H9 (cell line): Measurements from ENCODE around the gene SLA2. TPM values are rescaled to one million over a fixed set of nuclear protein-coding genes. Genes with fewer than 3 reads are reported as not detected.

Experiments used
- DNase-seq: peaks from one replicate; pipeline ENCODE4 v3.0.0-alpha.2; 2017
- H2AFZ ChIP-seq: one replicate; pipeline ENCODE4 v1.6.1; 2013; ENCODE audit warnings: mild to moderate bottlenecking, low read length, control low read depth, moderate library complexity
- H2AK5ac ChIP-seq: 2 replicates; pipeline ENCODE4 v1.6.1; 2013; ENCODE audit warnings: low read length, control low read depth, mixed read lengths; ENCODE audit not compliant: insufficient read length
- H2BK120ac ChIP-seq: one replicate; pipeline ENCODE4 v1.6.1; 2013; ENCODE audit warnings: low read depth, mild to moderate bottlenecking, low read length, control low read depth, inconsistent platforms; ENCODE audit not compliant: poor library complexity, severe bottlenecking
- H2BK12ac ChIP-seq: 2 replicates; pipeline ENCODE4 v1.6.1; 2013; ENCODE audit warnings: low read length, control low read depth, mixed read lengths, low read depth; ENCODE audit not compliant: insufficient read length
- H2BK15ac ChIP-seq: 2 replicates; pipeline ENCODE4 v1.6.1; 2013; ENCODE audit warnings: low read depth, low read length, control low read depth
- H2BK20ac ChIP-seq: one replicate; pipeline ENCODE4 v1.6.1; 2013; ENCODE audit warnings: low read depth, mild to moderate bottlenecking, low read length, control low read depth, inconsistent platforms; ENCODE audit not compliant: poor library complexity, severe bottlenecking
- H2BK5ac ChIP-seq: 2 replicates; pipeline ENCODE4 v1.6.1; 2013; ENCODE audit warnings: low read length, control low read depth, mixed read lengths; ENCODE audit not compliant: insufficient read length
- H3K14ac ChIP-seq: 2 replicates; pipeline ENCODE4 v1.6.1; 2013; ENCODE audit warnings: low read length, control low read depth; ENCODE audit not compliant: insufficient read depth
- H3K18ac ChIP-seq: 2 replicates; pipeline ENCODE4 v1.6.1; 2013; ENCODE audit warnings: low read depth, mild to moderate bottlenecking, mixed read lengths, low read length, control low read depth; ENCODE audit not compliant: insufficient read length
- H3K23ac ChIP-seq: 2 replicates; pipeline ENCODE4 v1.6.1; 2013; ENCODE audit warnings: low read length, control low read depth, mixed read lengths, low read depth; ENCODE audit not compliant: insufficient read length
- H3K23me2 ChIP-seq: 2 replicates; pipeline ENCODE4 v1.6.1; 2013; ENCODE audit warnings: low read depth, mild to moderate bottlenecking, mixed read lengths, low read length, control low read depth; ENCODE audit not compliant: insufficient read length, poor library complexity, severe bottlenecking
- H3K27ac ChIP-seq: 2 replicates; pipeline ENCODE4 v1.5.1; 2013; ENCODE audit warnings: low read length, control low read depth, mixed read lengths, low read depth; ENCODE audit not compliant: insufficient read length
- H3K27me3 ChIP-seq: 2 replicates; pipeline ENCODE4 v1.6.1; 2013; ENCODE audit warnings: low read length, control low read depth, inconsistent platforms; ENCODE audit not compliant: insufficient read depth
- H3K4ac ChIP-seq: 2 replicates; pipeline ENCODE4 v1.6.1; 2013; ENCODE audit warnings: low read depth, mild to moderate bottlenecking, control low read depth, inconsistent platforms, low read length, moderate library complexity
- H3K4me1 ChIP-seq: 2 replicates; pipeline ENCODE4 v1.6.1; 2013; ENCODE audit warnings: low read length, control low read depth, inconsistent platforms; ENCODE audit not compliant: insufficient read depth
- H3K4me2 ChIP-seq: 2 replicates; pipeline ENCODE4 v1.6.1; 2013; ENCODE audit warnings: low read length, control low read depth, mixed read lengths; ENCODE audit not compliant: insufficient read length, insufficient read depth
- H3K56ac ChIP-seq: 2 replicates; pipeline ENCODE4 v1.6.1; 2013; ENCODE audit warnings: low read depth, mild to moderate bottlenecking, mixed read lengths, low read length, control low read depth; ENCODE audit not compliant: insufficient read length
- H3K79me1 ChIP-seq: 2 replicates; pipeline ENCODE4 v1.6.1; 2013; ENCODE audit warnings: low read depth, mild to moderate bottlenecking, moderate library complexity, low read length, control low read depth, inconsistent platforms; ENCODE audit not compliant: insufficient read depth, poor library complexity, severe bottlenecking
- H3K79me2 ChIP-seq: 2 replicates; pipeline ENCODE4 v1.6.1; 2013; ENCODE audit warnings: low read length, control low read depth, inconsistent platforms; ENCODE audit not compliant: insufficient read depth
- H3K9ac ChIP-seq: 2 replicates; pipeline ENCODE4 v1.6.1; 2013; ENCODE audit warnings: low read length, control low read depth, mixed read lengths; ENCODE audit not compliant: insufficient read length; ENCODE audit errors: extremely low read depth
- H3K9me3 ChIP-seq: one replicate; pipeline ENCODE4 v1.6.1; 2013; ENCODE audit warnings: low read depth, low read length, inconsistent platforms; ENCODE audit not compliant: control insufficient read depth
- H3T11ph ChIP-seq: one replicate; pipeline ENCODE4 v1.6.1; 2013; ENCODE audit warnings: mild to moderate bottlenecking, low read length, control low read depth, inconsistent platforms
- H4K20me1 ChIP-seq: one replicate; pipeline ENCODE4 v1.6.1; 2013; ENCODE audit not compliant: control insufficient read depth, insufficient read length, insufficient read depth
- H4K5ac ChIP-seq: 2 replicates; pipeline ENCODE4 v1.6.1; 2013; ENCODE audit warnings: low read depth, mild to moderate bottlenecking, mixed read lengths, low read length, control low read depth; ENCODE audit not compliant: insufficient read length
- H4K8ac ChIP-seq: replicated peaks from 2 replicates; pipeline ENCODE4 v1.6.1; 2013; ENCODE audit warnings: low read length, control low read depth, mixed read lengths, low read depth; ENCODE audit not compliant: insufficient read length
- H4K91ac ChIP-seq: 2 replicates; pipeline ENCODE4 v1.6.1; 2013; ENCODE audit warnings: low read depth, mild to moderate bottlenecking, moderate library complexity, mixed read lengths, low read length, control low read depth; ENCODE audit not compliant: insufficient read length
- H3K27ac Mint-ChIP-seq, 3 experiments: 2 replicates in 2 of 3; 3 replicates in 1 of 3; pipeline ENCODE4 v1.8.0; 2020 to 2021; ENCODE audit warnings: mixed read lengths in 3 of 3, mild to moderate bottlenecking in 1 of 3, moderate library complexity in 1 of 3
- H3K27me3 Mint-ChIP-seq: 2 replicates; pipeline ENCODE4 v1.8.0; 2021; ENCODE audit warnings: low read depth, mild to moderate bottlenecking, moderate library complexity, mixed read lengths
- H3K36me3 Mint-ChIP-seq, 3 experiments: 2 replicates in 2 of 3; 3 replicates in 1 of 3; pipeline ENCODE4 v1.8.0; 2020 to 2021; ENCODE audit warnings: low read depth in 3 of 3, mixed read lengths in 3 of 3; ENCODE audit not compliant: insufficient read depth in 1 of 3
- H3K4me1 Mint-ChIP-seq, 2 experiments: 2 replicates each; pipeline ENCODE4 v1.8.0; 2020; ENCODE audit warnings: mixed read lengths in 2 of 2
- H3K4me3 Mint-ChIP-seq, 2 experiments: 2 replicates in 1 of 2; 3 replicates in 1 of 2; pipeline ENCODE4 v1.8.0; 2020 to 2021; ENCODE audit warnings: mild to moderate bottlenecking in 2 of 2, mixed read lengths in 2 of 2, moderate library complexity in 1 of 2
- H3K9me3 Mint-ChIP-seq, 2 experiments: 2 replicates in 1 of 2; 3 replicates in 1 of 2; pipeline ENCODE4 v1.8.0; 2020; ENCODE audit warnings: mild to moderate bottlenecking in 2 of 2, mixed read lengths in 2 of 2, moderate library complexity in 1 of 2
- WGBS: extraction: QIAGEN DNeasy Blood & Tissue Kit; methylation state at CpG from one replicate; pipeline ENCODE4 v1.1.7; 2013; ENCODE audit warnings: missing lambda C conversion rate, low lambda C conversion rate, mixed read lengths; ENCODE audit not compliant: insufficient read length; ENCODE audit errors: extremely low coverage; 5-methylcytosine and 5-hydroxymethylcytosine counted together
- total RNA-seq: library from RNA; stranded (reverse); gene quantifications from 2 replicates; pipeline ENCODE4 v1.2.1, GENCODE V29; 2021
- TF ChIP-seq, protein P1 (sequence below): fragments of 200-600 bp; sonication (generic); conservative IDR thresholded peaks from 3 replicates; pipeline ENCODE4 v1.8.0; 2021; ENCODE audit warnings: antibody characterized with exemption, mild to moderate bottlenecking

Gene SLA2
- total RNA-seq, 1 experiment from 2014 or later: 0.20 TPM

DNA sequence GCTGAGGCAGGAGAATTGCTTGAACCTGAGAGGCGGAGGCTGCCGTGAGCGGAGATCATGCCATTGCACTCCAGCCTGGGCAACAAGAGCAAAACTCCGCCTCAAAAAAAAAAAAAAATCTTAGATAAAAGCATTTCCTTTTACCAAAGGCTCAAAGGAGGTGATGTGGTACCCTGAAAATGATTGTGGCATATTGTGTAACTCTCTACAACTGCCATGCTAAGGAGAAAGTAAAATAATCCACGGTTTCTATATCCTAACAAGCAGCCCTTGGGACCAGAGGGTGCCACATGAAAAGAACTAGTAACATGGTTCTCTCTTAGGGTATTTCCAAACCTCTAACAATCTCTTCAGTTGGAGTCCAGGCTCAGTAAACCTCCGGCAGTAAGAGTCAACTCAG, 38.8 kb upstream of the SLA2 start:
- no peaks in the 10 kb centered on the region for H3K4me1 ChIP-seq
- no peak overlapping the region for H2BK20ac ChIP-seq
- no peaks in the 10 kb centered on the region for H3K9me3 Mint-ChIP-seq
- no peak overlapping the region for H3K18ac ChIP-seq
- H3K79me2 ChIP-seq: no peaks in the 10 kb centered on the region
- H3K4me1 Mint-ChIP-seq: no peaks in the 10 kb centered on the region
- H4K5ac ChIP-seq: no peak overlapping the region
- no peak overlapping the region for H3K14ac ChIP-seq
- H3K27ac ChIP-seq: no peak overlapping the region
- WGBS: no CpG with 5 or more reads among the region's 6 CpGs
- no peak overlapping the region for H4K91ac ChIP-seq
- no peak overlapping the region for H3K9ac ChIP-seq
- H2AK5ac ChIP-seq: no peak overlapping the region
- H2AFZ ChIP-seq: no peak overlapping the region
- H4K20me1 ChIP-seq: no peaks in the 10 kb centered on the region
- H3K56ac ChIP-seq: no peak overlapping the region
- H3K9me3 ChIP-seq: no peaks in the 10 kb centered on the region
- H2BK120ac ChIP-seq: no peak overlapping the region
- TF ChIP-seq, protein P1, sequence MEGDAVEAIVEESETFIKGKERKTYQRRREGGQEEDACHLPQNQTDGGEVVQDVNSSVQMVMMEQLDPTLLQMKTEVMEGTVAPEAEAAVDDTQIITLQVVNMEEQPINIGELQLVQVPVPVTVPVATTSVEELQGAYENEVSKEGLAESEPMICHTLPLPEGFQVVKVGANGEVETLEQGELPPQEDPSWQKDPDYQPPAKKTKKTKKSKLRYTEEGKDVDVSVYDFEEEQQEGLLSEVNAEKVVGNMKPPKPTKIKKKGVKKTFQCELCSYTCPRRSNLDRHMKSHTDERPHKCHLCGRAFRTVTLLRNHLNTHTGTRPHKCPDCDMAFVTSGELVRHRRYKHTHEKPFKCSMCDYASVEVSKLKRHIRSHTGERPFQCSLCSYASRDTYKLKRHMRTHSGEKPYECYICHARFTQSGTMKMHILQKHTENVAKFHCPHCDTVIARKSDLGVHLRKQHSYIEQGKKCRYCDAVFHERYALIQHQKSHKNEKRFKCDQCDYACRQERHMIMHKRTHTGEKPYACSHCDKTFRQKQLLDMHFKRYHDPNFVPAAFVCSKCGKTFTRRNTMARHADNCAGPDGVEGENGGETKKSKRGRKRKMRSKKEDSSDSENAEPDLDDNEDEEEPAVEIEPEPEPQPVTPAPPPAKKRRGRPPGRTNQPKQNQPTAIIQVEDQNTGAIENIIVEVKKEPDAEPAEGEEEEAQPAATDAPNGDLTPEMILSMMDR: no peak
- DNase-seq: no peak
- H3K23ac ChIP-seq: no peak overlapping the region
- no peaks in the 10 kb centered on the region for H3K23me2 ChIP-seq
- no peak overlapping the region for H2BK5ac ChIP-seq
- no peaks in the 10 kb centered on the region for H3K79me1 ChIP-seq
- H3K4me3 Mint-ChIP-seq: no peak overlapping the region
- no peak overlapping the region for H4K8ac ChIP-seq
- no peak overlapping the region for H2BK15ac ChIP-seq
- H3K36me3 Mint-ChIP-seq: peaks cover 0 to 11% (median 4%) of the 10 kb centered on the region in 3 experiments; a peak in 4 of 7 replicates
- H3K4me2 ChIP-seq: no peak overlapping the region
- no peak overlapping the region for H3K27ac Mint-ChIP-seq
- no peaks in the 10 kb centered on the region for H3K27me3 ChIP-seq
- no peak overlapping the region for H2BK12ac ChIP-seq
- no peak overlapping the region for H3K4ac ChIP-seq
- H3K27me3 Mint-ChIP-seq: no peaks in the 10 kb centered on the region
- no peak overlapping the region for H3T11ph ChIP-seq
